Measurements from ENCODE around the gene KCNJ6. TPM values are rescaled to one million over a fixed set of nuclear protein-coding genes. Genes with fewer than 3 reads are reported as not detected.

KCNJ6 gene
- total RNA-seq, 2 experiments from 2014 or later: not detected

DNA sequence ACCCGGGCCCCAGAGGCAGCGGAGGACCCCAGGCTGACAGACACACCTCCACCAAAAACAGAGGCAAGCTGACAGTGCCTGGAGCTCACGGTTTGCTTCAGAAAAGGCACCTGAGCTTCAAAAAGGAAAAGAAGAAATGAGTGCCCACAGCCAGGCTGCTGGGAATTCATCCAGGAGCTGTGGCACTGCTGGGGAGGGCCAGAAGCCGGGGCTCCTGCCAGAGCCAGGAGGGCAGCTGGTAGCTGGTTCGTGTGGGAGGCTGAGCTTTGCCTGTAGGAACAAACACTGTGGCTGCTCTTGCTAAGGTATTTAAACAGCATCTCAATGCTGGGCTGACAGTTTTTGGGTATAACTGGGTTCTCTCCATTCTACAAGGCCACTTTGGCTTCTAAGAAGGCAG lies 19.5 kb downstream of the KCNJ6 start:
- Mint-ChIP-seq H3K4me3 (no peak overlapping the region), H3K27ac (no peak overlapping the region), H3K27me3 (ENCODE audit: low read depth) (peaks cover 6% of the 10 kb centered on the region), H3K4me1 (ENCODE audit: low read depth) (no peaks in the 10 kb centered on the region), H3K9me3 (ENCODE audit: insufficient read depth) (no peaks in the 10 kb centered on the region), H3K36me3 (ENCODE audit: low read depth) (no peaks in the 10 kb centered on the region)
- POLR2A ChIA-PET: no interaction called here
- DNase-seq (no peak), ATAC-seq (no peak)
- CTCF ChIA-PET: no interaction called here

DNA sequence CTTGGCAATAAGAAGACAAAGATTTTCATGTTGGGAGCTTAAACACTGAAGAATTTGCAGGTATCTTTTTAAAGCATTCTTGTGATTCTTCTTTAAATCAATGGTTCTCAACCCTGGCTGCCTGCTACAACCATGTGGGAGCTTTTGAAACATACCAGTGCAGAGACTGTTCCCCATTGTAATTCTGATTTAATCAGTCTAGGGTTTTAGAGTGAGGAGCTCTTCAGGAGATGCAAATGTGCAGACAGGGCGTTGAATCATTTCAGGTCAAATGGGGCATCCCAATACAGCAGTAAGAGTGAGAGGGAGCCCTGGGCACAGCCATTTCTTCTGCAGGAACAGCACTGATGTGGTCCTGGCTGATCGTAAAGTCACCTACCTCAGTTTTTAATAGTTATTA lies 24.3 kb downstream of the KCNJ6 start:
- Mint-ChIP-seq H3K27ac (no peak overlapping the region), H3K4me3 (no peak overlapping the region), H3K4me1 (ENCODE audit: low read depth) (no peaks in the 10 kb centered on the region), H3K9me3 (ENCODE audit: insufficient read depth) (no peaks in the 10 kb centered on the region), H3K27me3 (ENCODE audit: low read depth) (no peaks in the 10 kb centered on the region), H3K36me3 (ENCODE audit: low read depth) (no peaks in the 10 kb centered on the region)
- ChIA-PET CTCF (no interaction called here), POLR2A (no interaction called here)
- no peak for DNase-seq
- ATAC-seq: no peak

DNA sequence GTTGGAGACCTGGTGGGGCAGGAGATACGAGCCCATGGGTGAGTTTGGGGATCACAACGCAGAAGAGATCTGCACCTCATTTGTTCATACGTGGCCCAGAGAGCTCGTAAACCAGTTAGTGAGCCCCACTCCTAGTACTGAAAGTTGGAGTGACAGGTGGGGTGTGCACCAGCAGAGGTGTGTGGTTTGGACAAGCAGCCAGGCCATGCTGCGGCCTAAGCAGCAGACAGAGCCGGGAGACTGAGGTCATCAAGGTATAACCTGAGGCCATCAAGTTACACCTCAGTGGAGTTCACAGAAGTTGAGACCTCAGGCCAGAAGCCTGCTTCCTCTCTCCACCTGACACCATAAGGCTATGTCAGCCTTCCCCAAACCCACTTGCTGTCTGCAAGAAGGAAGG lies 27.6 kb downstream of the KCNJ6 start:
- ChIA-PET CTCF (no interaction called here), POLR2A (no interaction called here)
- Mint-ChIP-seq H3K27me3 (ENCODE audit: low read depth) (no peaks in the 10 kb centered on the region), H3K36me3 (ENCODE audit: low read depth) (no peaks in the 10 kb centered on the region), H3K9me3 (ENCODE audit: insufficient read depth) (no peaks in the 10 kb centered on the region), H3K27ac (no peak overlapping the region), H3K4me1 (ENCODE audit: low read depth) (no peaks in the 10 kb centered on the region), H3K4me3 (no peak overlapping the region)
- no peak for ATAC-seq
- DNase-seq: no peak

DNA sequence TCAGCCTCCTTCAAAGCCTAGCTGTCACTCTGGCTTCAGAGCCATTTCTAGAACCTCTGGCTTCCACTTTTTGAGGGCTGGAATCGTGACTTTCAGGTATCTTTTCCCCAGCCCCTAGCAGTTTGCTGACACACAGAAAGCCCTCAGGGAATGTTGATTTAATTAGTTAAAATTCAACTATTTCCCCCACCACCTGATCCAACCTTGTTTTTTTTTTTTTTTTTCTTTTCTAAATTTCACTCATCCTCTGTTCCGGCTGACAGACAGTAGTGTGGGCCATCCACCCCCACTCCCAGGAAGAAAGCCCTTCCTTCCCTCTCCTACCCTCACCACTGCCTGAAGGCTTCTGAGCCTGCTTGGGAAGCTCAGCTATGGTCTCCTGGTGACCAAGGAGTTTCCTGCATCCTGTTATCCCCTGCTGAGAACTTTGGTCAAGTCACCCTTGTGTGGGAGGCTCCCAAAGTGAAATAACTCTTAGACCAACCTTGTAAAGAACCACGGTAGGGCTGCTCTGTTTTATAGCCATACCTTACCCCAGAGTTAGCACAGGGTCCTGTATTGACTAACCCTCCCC lies 29.4 kb downstream of the KCNJ6 start:
- CTCF ChIA-PET: no interaction called here
- Mint-ChIP-seq H3K4me1 (ENCODE audit: low read depth) (no peaks in the 10 kb centered on the region), H3K4me3 (no peak overlapping the region), H3K27me3 (ENCODE audit: low read depth) (no peaks in the 10 kb centered on the region), H3K9me3 (ENCODE audit: insufficient read depth) (no peaks in the 10 kb centered on the region), H3K36me3 (ENCODE audit: low read depth) (no peaks in the 10 kb centered on the region), H3K27ac (no peak overlapping the region)
- no peak for ATAC-seq
- POLR2A ChIA-PET: interaction anchor here (0.7 kb wide), 1 partner anchor 87 kb away, joined by 3 read pairs; no protein-coding TSS in a partner anchor
- no peak for DNase-seq

DNA sequence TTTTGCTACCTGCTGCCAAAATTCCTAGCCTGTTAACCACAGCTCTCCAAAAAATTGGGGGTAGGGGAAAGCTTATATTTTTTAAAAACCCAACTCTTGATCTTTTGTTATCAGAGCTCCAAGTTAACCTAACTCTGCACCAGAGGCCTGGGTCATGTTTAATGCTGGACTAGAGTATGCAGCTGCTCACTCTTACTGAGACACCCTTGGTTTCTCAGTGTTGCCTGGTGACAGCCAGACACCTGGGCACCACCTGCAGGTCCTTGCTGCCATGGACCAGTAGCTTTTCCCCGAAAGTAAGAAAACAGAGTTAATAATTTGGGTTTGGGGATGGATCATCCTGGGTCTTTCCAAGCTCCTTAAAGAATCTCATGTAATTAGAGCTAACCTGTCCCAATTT lies 30.1 kb downstream of the KCNJ6 start:
- Mint-ChIP-seq H3K27me3 (ENCODE audit: low read depth) (no peaks in the 10 kb centered on the region), H3K4me3 (no peak overlapping the region), H3K9me3 (ENCODE audit: insufficient read depth) (no peaks in the 10 kb centered on the region), H3K27ac (no peak overlapping the region), H3K36me3 (ENCODE audit: low read depth) (no peaks in the 10 kb centered on the region), H3K4me1 (ENCODE audit: low read depth) (no peaks in the 10 kb centered on the region)
- no peak for ATAC-seq
- no peak for DNase-seq
- POLR2A ChIA-PET: interaction anchor here (0.7 kb wide), 1 partner anchor 86 kb away, joined by 3 read pairs; no protein-coding TSS in a partner anchor
- CTCF ChIA-PET: no interaction called here

DNA sequence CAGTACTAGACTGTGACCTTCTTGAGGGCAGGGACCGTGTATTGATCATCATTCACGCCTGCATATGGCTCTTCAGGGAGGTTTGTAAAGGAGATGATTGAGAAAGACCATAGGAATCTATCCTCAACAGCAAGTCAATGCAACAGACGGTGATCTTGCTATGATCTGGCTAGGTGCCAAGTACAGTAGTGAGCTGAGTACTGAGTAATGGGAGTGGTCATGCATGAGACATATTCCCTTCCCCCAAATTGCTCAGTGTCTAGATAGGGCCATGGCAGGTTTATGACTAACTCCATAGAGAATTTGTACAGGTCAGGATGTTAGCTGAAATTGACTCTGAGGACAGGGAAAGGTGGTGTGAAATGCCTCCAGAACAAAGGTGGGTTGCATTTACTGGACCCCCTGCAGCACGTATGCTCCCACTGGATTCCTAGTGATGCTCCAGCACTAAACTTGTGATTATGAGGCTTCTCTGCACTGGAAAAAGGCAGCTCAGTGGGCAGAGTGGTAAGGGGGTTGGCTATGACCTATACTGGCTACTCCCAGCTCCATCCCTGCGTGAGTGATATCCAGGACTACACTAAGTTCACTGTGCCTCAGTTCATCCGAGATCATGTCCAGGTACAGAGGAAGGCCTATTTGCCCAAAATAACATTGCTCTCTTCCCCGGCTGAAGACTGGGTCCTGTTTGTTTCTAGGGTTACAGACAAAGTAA lies 37.2 kb downstream of the KCNJ6 start:
- ChIA-PET POLR2A (no interaction called here), CTCF (no interaction called here)
- H3K9me3 Mint-ChIP-seq (ENCODE audit: insufficient read depth): no peaks in the 10 kb centered on the region
- ATAC-seq: no peak
- H3K36me3 Mint-ChIP-seq (ENCODE audit: low read depth): no peaks in the 10 kb centered on the region
- DNase-seq: no peak
- no peaks in the 10 kb centered on the region for H3K27me3 Mint-ChIP-seq (ENCODE audit: low read depth)
- no peak overlapping the region for H3K27ac Mint-ChIP-seq
- no peaks in the 10 kb centered on the region for H3K4me1 Mint-ChIP-seq (ENCODE audit: low read depth)
- no peak overlapping the region for H3K4me3 Mint-ChIP-seq

DNA sequence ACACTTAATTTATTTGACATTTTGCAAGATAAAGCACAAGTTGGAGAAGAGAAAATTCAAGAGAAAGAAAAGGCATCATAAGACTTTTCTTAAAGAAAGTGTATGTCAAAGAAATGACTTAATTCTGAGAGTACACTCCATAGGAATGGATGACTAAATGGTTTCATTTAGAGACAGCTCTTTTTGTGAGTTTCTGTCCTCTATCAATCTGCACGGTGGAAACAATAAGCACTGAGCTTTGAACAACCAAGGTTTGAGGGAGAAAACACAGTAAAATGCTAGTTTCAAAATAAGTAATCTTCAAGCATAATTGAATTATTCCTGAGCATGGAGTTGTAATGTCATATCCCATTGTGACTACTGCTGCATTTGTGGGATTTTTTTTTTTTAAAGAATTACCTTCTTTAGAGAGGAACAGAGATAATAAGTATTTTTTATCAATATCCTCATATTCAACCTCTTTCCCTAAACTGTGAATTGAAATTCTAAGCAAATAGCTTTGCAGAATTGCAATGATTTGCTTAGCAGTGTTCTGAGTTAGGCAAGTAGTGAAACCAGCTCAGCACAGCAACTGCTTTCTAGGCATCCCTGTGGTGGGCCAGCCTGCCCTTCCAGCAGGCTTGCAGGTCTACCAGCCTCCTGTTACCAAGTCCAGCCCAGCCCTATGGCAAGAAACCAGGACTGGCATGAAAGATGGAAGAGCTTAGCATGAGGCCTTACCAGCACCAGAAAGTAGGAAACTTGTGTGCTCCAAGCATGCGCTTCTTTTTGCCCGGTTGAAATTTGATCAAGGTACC lies 38.2 kb downstream of the KCNJ6 start:
- ChIA-PET CTCF (no interaction called here), POLR2A (no interaction called here)
- no peaks in the 10 kb centered on the region for H3K27me3 Mint-ChIP-seq (ENCODE audit: low read depth)
- no peak for DNase-seq
- no peak overlapping the region for H3K27ac Mint-ChIP-seq
- no peaks in the 10 kb centered on the region for H3K4me1 Mint-ChIP-seq (ENCODE audit: low read depth)
- no peak for ATAC-seq
- no peaks in the 10 kb centered on the region for H3K9me3 Mint-ChIP-seq (ENCODE audit: insufficient read depth)
- no peaks in the 10 kb centered on the region for H3K36me3 Mint-ChIP-seq (ENCODE audit: low read depth)
- no peak overlapping the region for H3K4me3 Mint-ChIP-seq

DNA sequence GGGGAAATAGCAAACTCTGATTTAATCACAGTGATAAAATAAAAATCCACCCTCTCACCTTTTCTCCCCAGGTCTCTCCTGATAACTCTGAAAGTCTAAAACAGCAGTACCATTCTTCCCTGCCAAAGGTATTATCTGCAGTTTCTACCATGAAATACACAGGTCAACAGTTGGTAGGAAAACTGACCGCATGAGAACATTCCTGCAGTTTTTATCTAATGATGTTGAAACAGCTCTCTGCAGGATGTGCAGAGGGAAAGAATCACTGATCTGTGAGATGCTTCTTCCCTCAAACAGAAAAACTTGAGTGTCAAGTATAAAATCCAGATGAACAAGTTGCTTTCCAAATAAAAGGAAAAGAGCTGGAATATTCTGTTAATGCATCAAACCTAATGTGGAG lies 39.1 kb downstream of the KCNJ6 start:
- no peaks in the 10 kb centered on the region for H3K36me3 Mint-ChIP-seq (ENCODE audit: low read depth)
- no peaks in the 10 kb centered on the region for H3K4me1 Mint-ChIP-seq (ENCODE audit: low read depth)
- ChIA-PET POLR2A (no interaction called here), CTCF (no interaction called here)
- H3K9me3 Mint-ChIP-seq (ENCODE audit: insufficient read depth): no peaks in the 10 kb centered on the region
- no peak overlapping the region for H3K27ac Mint-ChIP-seq
- H3K27me3 Mint-ChIP-seq (ENCODE audit: low read depth): no peaks in the 10 kb centered on the region
- ATAC-seq (no peak), DNase-seq (no peak)
- H3K4me3 Mint-ChIP-seq: no peak overlapping the region

DNA sequence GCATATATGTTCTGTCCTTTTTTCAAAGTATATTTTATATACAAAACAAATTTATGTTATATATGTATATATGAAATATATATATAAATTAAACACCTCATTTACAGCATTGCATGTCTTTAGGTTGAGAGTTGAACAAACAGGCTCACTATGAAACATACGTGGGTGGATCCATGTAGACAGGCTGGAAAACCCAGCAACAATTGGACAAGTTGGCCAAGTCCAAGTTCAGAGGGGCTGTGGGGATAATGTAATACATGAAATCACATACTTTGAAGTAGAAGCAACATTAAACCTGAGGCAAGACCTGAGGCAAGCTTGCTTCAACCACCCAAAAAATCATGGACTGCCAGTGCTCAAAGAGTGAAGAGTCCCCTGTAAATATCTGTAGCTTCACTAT lies 39.7 kb downstream of the KCNJ6 start:
- Mint-ChIP-seq H3K9me3 (ENCODE audit: insufficient read depth) (no peaks in the 10 kb centered on the region), H3K4me3 (no peak overlapping the region), H3K36me3 (ENCODE audit: low read depth) (no peaks in the 10 kb centered on the region), H3K4me1 (ENCODE audit: low read depth) (no peaks in the 10 kb centered on the region), H3K27me3 (ENCODE audit: low read depth) (no peaks in the 10 kb centered on the region), H3K27ac (no peak overlapping the region)
- ChIA-PET CTCF (no interaction called here), POLR2A (no interaction called here)
- ATAC-seq (no peak), DNase-seq (no peak)

DNA sequence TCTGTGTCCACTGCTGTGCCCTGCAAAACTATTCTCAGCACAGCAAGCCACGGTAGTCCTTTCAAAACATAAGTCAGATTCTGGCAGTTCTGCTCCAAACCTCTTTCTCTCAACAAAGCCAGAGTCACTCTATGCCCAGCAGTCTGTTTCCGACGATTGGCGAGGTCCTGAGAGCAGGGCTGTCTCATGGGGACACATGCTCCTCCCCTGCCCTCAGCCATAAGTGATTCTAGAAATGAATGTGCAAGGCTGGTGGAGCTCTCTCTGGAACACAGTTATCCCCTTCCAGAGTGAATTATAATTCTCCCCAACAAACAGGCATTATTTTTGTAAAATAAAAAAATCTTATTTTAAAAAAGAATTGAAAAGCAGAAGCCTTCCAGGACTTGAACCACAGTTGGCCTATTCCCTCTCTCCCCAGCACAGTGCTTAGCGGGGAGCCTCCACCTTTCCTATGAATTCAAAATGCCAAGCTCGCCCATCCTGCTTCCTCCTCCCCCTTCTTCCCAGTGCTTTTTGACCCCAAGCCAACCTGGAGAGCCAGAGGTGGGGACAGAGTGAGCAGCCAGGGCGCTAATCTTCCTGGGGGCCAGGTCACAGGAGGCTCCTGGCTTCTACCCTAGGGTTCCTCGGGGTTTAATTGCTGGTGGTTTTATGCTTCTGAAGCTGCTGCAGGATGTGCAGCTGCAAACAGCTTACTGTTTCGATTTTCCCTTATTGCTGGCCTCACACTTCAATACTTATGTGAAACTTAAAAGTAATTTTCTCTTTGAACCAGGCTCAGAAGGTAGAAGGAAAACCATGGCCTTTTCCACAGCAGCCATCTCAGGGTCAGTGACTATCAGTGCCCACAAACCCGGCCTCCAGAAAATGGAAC lies 41.1 kb downstream of the KCNJ6 start:
- H3K4me3 Mint-ChIP-seq: no peak overlapping the region
- ATAC-seq (no peak), DNase-seq (no peak)
- H3K4me1 Mint-ChIP-seq (ENCODE audit: low read depth): no peaks in the 10 kb centered on the region
- no peaks in the 10 kb centered on the region for H3K36me3 Mint-ChIP-seq (ENCODE audit: low read depth)
- H3K9me3 Mint-ChIP-seq (ENCODE audit: insufficient read depth): no peaks in the 10 kb centered on the region
- ChIA-PET CTCF (no interaction called here), POLR2A (no interaction called here)
- H3K27me3 Mint-ChIP-seq (ENCODE audit: low read depth): no peaks in the 10 kb centered on the region
- no peak overlapping the region for H3K27ac Mint-ChIP-seq

DNA sequence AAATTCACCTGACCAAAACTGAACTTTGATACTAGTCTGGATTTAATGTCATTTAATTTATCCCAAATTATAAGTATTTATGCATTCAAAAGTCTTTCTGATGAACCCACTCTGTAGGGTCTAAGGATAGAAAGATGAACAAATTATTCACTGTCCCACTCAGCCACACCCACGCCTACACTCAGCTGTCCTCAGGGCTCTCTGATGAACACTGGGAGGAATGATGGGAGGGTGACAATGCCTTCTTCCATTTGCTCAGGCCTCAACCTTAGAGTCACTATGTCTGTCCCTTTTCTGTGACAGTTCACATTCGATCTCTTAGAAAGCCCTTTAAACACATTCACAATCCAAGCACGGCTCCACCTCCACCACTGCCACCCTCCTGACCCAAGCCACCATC lies 41.8 kb downstream of the KCNJ6 start:
- CTCF ChIA-PET: no interaction called here
- no peaks in the 10 kb centered on the region for H3K9me3 Mint-ChIP-seq (ENCODE audit: insufficient read depth)
- no peaks in the 10 kb centered on the region for H3K36me3 Mint-ChIP-seq (ENCODE audit: low read depth)
- H3K27me3 Mint-ChIP-seq (ENCODE audit: low read depth): no peaks in the 10 kb centered on the region
- no peak overlapping the region for H3K27ac Mint-ChIP-seq
- POLR2A ChIA-PET: no interaction called here
- H3K4me1 Mint-ChIP-seq (ENCODE audit: low read depth): no peaks in the 10 kb centered on the region
- ATAC-seq: no peak
- no peak overlapping the region for H3K4me3 Mint-ChIP-seq
- DNase-seq: no peak

DNA sequence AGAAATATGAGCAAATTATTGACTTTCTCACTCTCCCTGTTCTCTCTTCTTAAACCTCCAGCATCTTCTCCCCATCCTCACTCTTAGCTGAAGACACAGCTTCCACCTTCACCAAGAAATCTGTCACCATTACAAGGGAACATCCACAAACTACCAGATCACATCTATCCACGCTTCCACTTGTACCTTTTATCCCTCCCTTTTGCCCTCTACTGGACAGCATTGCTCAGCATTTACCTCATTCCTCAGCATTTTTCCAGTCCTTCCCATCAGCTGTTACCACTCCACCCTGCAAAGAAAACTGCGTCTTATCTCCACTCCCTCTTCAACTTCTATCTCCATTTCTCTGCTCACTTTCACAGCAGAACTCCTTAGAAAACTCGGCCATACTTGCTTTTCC lies 42.6 kb downstream of the KCNJ6 start:
- Mint-ChIP-seq H3K4me3 (no peak overlapping the region), H3K27ac (no peak overlapping the region), H3K4me1 (ENCODE audit: low read depth) (no peaks in the 10 kb centered on the region), H3K36me3 (ENCODE audit: low read depth) (no peaks in the 10 kb centered on the region), H3K27me3 (ENCODE audit: low read depth) (no peaks in the 10 kb centered on the region), H3K9me3 (ENCODE audit: insufficient read depth) (no peaks in the 10 kb centered on the region)
- DNase-seq: no peak
- no peak for ATAC-seq
- CTCF ChIA-PET: no interaction called here
- POLR2A ChIA-PET: no interaction called here
